ENCODE data around the gene KCNJ14.

The KCNJ14 gene

GRCh38 chr19:48445606-48446481 is 9.5 kb upstream of the KCNJ14 start, which contains the start of gene GRWD1:
TSS of gene GRWD1 (plus strand) at chr19:48445983. CDS start at chr19:48446006, 23 bp downstream.
- DNase-seq = peak; percentile 95 to 96

- no peak for DNase-seq
Measured at GRCh38 chr19:48446579-48446978, 8.8 kb upstream of the KCNJ14 start.

DNA sequence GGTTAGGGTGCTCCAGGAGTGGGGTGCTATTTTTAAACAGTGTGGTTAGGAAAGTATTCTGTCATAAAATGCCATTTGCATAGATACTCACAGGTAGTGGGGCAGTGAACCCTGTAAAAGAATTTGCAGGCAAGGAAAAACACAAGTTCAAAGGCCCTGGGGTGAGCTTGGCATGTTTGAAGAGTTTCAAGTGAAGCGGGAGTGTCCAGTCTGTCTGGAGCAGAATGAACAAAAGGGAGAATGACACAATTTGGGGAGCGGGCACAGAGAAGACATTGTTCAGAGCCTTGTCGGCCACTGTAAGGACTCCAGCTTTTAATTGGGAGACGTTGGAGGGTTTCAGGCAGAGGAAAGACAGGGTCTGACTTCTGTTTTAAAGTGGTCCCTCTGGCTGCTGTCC is 6.8 kb upstream of the KCNJ14 start:
- DNase-seq = no peak

DNA sequence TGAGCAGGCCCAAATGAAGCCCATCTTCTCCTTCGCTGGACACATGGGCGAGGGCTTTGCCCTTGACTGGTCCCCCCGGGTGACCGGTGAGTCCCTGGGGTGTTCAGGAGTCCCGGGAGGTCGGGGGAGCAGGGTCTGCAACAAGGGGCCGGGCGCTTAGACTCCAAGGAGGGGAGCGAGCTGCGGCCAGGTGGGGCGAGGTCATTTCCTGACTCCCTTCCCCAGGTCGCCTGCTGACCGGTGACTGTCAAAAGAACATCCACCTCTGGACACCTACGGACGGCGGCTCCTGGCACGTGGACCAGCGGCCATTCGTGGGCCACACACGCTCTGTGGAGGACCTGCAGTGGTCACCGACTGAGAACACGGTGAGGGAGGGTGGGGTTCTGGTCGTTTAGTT is 4.9 kb upstream of the KCNJ14 start:
- no peak for DNase-seq

GRCh38 chr19:48450863-48451262 is 4.5 kb upstream of the KCNJ14 start:
- DNase-seq = no peak

DNA sequence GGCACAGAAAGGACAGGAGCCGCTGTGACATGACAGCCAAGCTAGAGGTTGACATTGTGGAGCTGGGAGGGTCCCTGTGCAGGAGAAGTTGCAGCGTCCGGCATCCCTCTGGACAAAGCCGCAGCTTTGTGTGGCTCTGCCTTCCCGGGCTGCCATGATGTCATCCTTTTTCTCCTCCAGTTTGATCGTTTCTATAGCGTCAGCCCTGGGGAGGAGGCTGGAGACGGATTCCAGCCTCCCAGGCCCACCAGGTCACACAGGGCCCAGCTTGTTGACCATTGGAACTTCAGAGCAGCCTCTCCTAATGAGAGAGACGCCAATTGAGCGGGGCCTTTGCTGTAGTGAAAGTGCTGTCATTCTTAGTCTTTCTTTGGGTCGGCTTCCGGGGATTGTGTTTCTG is 3.8 kb upstream of the KCNJ14 start:
- no peak for DNase-seq

- no peak for DNase-seq
Measured at GRCh38 chr19:48452289-48453190, 2.8 kb upstream of the KCNJ14 start.

DNA sequence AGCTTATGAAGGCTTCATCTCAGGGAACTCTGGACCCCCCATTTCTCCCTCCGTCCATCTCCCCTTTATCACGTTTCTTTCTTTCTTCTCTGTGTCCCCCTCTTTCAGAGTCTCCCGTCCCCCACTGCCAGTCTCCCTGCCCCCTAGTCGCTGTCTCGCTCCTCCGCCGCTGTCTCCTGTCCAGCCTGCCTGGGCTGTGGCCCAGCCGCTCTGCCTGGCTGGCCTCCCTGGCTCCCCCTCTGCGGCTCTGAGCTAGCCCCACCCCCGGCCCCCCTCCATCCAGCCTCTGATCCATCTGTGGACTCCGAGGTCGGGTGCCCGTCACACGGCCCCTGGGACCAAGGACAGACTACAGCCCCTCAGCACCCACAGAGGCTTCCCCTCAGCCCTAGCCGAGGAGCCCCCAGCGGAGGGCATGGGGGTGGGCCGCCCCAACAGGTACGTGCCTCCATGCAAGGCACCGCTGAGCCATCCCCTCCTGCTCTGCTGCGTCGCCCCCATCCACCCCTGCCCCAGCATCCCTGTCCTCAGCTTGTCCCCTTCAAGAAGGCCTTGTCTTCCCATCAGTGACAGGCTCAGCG is 1.1 kb upstream of the KCNJ14 start:
- no peak for DNase-seq

GRCh38 chr19:48455908-48456562 is 661 bp downstream of the KCNJ14 start:
- no peak for DNase-seq

GRCh38 chr19:48456864-48457263 is 1.5 kb downstream of the KCNJ14 start:
- DNase-seq = no peak

DNA sequence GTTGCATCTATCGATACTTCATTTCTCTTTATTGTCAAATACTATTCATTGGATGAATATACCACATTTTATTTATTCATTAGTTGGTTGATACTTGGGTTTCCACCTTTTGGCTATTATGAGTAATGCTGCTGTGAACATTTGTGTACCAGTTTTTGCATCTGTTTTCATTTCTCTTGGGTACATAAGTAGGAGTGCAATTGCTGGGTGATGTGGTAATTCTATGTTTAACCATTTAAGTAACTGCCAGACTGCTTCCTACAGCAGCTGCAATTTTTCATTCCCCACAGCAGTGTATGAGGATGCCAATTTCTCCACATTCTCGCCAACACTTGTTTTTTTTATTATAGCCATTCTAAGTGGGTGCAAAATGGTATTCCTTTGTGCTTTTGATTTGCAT is 2.6 kb downstream of the KCNJ14 start:
- DNase-seq = no peak

GRCh38 chr19:48461651-48461981 is 6.2 kb downstream of the KCNJ14 start:
- no peak for DNase-seq

DNA sequence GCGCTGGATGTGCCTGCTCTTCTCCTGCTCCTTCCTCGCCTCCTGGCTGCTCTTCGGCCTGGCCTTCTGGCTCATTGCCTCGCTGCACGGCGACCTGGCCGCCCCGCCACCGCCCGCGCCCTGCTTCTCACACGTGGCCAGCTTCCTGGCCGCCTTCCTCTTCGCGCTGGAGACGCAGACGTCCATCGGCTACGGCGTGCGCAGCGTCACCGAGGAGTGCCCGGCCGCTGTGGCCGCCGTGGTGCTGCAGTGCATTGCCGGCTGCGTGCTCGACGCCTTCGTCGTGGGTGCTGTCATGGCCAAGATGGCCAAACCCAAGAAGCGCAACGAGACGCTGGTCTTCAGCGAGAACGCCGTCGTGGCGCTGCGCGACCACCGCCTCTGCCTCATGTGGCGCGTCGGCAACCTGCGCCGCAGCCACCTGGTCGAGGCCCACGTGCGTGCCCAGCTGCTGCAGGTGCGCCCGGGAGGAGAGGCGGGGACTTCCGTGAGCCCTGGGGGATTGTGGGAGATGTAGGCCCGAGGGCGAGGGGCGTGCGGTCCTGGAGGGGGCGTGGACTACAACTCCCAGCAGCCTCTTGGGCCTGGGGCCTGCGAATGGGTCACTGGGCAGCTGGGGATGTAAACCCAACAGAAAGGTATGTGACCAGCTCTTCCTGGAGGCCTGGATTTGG is 6.7 kb downstream of the KCNJ14 start:
- no peak for DNase-seq

GRCh38 chr19:48465215-48465614 is 9.8 kb downstream of the KCNJ14 start:
- no peak for DNase-seq

DNA sequence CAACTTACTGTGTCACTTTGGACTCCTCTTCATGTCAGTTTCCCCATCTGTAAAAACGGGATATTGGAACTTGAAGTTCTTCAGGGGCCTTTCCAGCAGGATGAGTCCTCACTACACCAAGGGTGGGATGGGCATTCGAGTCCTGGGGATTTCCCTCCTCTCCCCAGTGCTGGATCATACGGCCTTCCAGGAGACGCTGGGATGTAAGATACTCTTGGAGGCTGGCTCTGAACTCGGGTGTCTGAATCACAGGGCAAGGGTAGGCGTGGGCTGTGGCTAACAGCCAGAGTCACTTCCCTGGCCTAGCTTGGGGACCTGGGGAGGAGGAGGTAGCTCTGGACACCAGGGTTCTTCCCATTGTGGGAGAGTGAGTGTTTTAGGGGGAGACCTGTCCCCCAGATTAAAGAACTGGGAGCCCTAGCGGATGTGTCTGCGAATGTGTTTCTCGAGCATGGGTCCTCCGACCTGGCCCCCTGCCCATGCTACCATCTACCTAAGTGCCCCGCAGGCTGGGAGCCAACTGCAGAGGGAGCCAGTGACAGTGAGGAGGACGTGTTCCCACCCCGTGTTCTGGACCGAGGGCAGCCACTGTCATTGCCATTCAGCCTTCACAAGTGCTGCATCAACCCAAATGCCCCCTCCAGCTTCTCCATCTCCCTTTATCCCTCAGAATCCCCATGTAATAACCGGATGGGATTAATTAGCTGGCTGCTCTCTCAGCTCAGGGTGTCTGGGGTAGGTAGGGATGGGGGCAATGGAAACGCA is 11.4 kb downstream of the KCNJ14 start:
- no peak for DNase-seq

DNA sequence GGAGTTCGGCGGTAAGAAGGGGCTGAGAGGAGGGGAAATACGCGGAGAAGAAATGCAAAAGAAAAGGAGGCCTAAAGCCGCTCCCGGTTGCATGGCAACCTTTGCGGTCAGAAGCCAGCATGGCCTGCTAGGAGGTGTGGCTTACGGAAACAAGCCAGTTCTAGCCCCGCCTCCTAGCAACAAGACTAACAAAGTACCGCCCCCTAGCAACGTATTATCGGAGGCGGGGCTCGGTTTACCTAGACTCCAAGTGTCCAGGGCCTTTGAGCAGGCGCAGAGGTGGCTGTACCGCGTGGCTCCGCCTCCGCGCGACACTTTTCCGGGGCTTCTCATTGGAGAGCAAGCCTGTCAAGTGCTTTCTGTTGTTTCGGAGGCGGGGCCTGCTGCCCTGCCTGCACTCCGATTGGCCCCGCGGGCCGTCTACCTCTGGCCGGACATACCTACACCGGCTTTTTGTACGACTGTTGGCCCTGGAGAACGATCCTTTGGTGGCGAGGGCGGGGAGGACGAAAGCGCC is 13.5 kb downstream of the KCNJ14 start:
- peak; percentile 100 for DNase-seq

DNA sequence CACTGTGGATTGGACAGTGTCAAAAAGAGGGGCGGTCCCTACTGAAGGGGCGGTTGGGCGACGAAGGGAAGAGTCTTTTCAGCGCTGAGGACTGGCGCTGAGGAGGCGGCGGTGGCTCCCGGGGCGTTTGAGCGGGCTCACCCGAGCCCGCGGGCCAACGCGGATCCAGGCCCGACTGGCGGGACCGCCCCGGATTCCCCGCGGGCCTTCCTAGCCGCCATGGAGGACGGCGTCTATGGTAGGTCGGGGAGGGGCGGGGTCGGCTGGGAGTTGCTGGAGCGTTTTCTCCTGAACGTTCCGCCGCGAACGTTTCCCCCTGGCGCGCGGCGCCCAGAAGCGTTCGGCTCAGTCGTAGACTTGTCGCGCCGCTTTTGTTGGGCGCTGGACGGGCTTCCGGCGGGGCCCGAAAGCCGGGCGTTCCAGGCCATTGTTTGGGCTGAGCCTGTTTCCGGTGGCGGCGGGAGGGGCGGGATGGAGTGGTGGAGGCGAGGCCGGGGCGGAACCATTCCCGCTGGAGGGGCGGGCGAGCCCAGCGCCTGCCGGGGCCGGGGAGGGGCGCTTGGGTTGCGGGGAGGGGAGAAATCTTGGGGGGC is 14.0 kb downstream of the KCNJ14 start, which contains the start of gene CYTH2:
Gene CYTH2, plus strand, starts transcription at position 81 of the 593 bp plus-strand sequence. Its CDS starts 139 bp downstream, at position 220.
- DNase-seq = peak; percentile 56 to 78

GRCh38 chr19:48469934-48470680 is 14.7 kb downstream of the KCNJ14 start:
- no peak for DNase-seq

DNA sequence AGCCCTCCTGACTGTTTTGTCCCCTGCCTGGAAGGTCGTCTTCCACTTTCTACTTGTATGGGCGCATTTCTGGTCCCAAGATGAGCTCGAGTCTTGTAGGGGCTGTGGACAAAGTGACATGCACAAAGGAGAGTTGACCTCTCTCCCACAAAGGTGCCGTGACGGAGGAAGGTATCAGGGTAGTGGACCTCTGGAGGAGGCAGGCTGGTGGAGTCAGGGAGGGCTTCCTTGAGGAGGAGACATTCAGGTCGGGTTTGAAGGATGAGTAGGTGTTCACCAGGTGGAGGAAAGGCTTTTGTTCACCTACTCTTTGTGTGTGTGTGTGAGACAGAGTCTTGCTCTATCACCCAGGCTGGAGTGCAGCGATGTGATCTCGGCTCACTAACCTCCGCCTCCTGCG is 15.5 kb downstream of the KCNJ14 start:
- DNase-seq = no peak

DNA sequence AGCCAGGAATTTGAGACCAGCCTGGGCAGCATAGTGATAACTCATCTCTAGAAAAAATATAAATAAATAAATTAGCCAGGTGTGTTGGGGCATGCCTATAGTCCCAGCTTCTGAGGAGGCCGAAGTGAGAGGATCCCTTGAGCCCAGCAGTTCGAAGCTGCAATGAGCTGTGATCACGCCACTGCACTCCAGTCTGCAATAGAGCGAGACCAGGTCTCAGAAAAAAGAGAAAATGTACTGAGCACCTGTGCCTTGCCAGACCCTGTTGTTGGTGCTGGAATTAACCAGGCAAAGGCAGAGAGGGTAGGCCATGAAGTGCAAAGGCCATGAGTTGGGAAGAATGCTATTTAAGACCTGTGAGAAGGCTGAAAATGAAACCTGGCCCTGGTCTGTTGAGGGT is 16.5 kb downstream of the KCNJ14 start:
- DNase-seq = no peak
